ENCODE results near the gene NPHP4.

GRCh38 chr1:6029351-6029750 is 37.1 kb upstream of the NPHP4 start:
- TF ChIP-seq CTCF (IDR thresholded peaks at IDR 0.05): no peak
- no peak for TF ChIP-seq RAD21 (conservative IDR thresholded peaks at IDR 0.05 in 1 of 2, IDR thresholded peaks at IDR 0.05 in 1 of 2)
- TF ChIP-seq ATOH8 (CRISPR knock-in tag; IDR thresholded peaks at IDR 0.05; ENCODE audit: low read depth): no peak
- no peak for TF ChIP-seq MYC (IDR thresholded peaks at IDR 0.05; ENCODE audit: borderline replicate concordance, low read length)
- no peak for TF ChIP-seq PHF8 (IDR thresholded peaks at IDR 0.05; ENCODE audit: borderline replicate concordance, low read depth)
- no peak for TF ChIP-seq POLR2AphosphoS2 (conservative IDR thresholded peaks at IDR 0.05; ENCODE audit: low read length)
